Measurements from ENCODE around the gene MCM8. TPM values are rescaled to one million over a fixed set of nuclear protein-coding genes. Genes with fewer than 3 reads are reported as not detected.

Gene MCM8
- polyA plus RNA-seq, 3 donors, result 0.07 to 0.51 (median 0.18) TPM

GRCh38 chr20:5979801-5980200 is 29.3 kb downstream of the MCM8 start:
- Histone ChIP-seq H3K36me3 (replicated peaks in 1 of 2; ENCODE audit: control insufficient read depth in 1 of 2, insufficient read depth in 2 of 2, low read length in 2 of 2) (peaks cover 28 to 83% of the 10 kb centered on the region in 2 donors), H3K79me2 (ENCODE audit: insufficient read depth, low read length) (no peaks in the 10 kb centered on the region), H2AFZ (ENCODE audit: insufficient read depth, low read depth, low read length, poor library complexity, severe bottlenecking) (no peak overlapping the region), H4K20me1 (ENCODE audit: insufficient read depth, low read length) (no peaks in the 10 kb centered on the region), H3K27ac (ENCODE audit: low read depth in 1 of 2, low read length in 2 of 2) (no peak overlapping the region), H3K9me3 (replicated peaks in 1 of 2; ENCODE audit: control insufficient read depth in 1 of 2, insufficient read depth in 1 of 2, low read length in 2 of 2) (no peaks in the 10 kb centered on the region), H3K4me2 (replicated peaks; ENCODE audit: extremely low read depth, low read length, poor library complexity, severe bottlenecking) (no peak overlapping the region), H3K27me3 (ENCODE audit: control insufficient read depth in 2 of 2, insufficient read depth in 2 of 2, low read length in 2 of 2) (no peaks in the 10 kb centered on the region), H3K9ac (ENCODE audit: insufficient read depth, low read length, poor library complexity, severe bottlenecking) (no peak overlapping the region), H3K4me1 (ENCODE audit: control insufficient read depth in 1 of 2, insufficient read depth in 2 of 2, low read length in 2 of 2) (no peaks in the 10 kb centered on the region), H3K4me3 (replicated peaks in 1 of 3; ENCODE audit: low read depth in 2 of 3, low read length in 3 of 3) (no peak overlapping the region)
- Mint-ChIP-seq H3K27me3 (ENCODE audit: low read depth in 3 of 3) (no peaks in the 10 kb centered on the region), H3K4me3 (no peak overlapping the region), H3K4me1 (no peaks in the 10 kb centered on the region), H3K36me3 (peaks cover 49 to 70% of the 10 kb centered on the region in 2 donors), H3K9me3 (no peaks in the 10 kb centered on the region), H3K27ac (peak overlapping the region in 1 of 7 donors; percentile 73)
- 90% methylated on average over 4 of the region's 4 CpGs for WGBS (ENCODE audit: insufficient coverage)
- intact Hi-C loops (cut with micrococcal nuclease), result no loop called here
- TF ChIP-seq, protein P1, sequence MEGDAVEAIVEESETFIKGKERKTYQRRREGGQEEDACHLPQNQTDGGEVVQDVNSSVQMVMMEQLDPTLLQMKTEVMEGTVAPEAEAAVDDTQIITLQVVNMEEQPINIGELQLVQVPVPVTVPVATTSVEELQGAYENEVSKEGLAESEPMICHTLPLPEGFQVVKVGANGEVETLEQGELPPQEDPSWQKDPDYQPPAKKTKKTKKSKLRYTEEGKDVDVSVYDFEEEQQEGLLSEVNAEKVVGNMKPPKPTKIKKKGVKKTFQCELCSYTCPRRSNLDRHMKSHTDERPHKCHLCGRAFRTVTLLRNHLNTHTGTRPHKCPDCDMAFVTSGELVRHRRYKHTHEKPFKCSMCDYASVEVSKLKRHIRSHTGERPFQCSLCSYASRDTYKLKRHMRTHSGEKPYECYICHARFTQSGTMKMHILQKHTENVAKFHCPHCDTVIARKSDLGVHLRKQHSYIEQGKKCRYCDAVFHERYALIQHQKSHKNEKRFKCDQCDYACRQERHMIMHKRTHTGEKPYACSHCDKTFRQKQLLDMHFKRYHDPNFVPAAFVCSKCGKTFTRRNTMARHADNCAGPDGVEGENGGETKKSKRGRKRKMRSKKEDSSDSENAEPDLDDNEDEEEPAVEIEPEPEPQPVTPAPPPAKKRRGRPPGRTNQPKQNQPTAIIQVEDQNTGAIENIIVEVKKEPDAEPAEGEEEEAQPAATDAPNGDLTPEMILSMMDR (IDR thresholded peaks at IDR 0.05), result no peak
- no peak for DNase-seq

DNA sequence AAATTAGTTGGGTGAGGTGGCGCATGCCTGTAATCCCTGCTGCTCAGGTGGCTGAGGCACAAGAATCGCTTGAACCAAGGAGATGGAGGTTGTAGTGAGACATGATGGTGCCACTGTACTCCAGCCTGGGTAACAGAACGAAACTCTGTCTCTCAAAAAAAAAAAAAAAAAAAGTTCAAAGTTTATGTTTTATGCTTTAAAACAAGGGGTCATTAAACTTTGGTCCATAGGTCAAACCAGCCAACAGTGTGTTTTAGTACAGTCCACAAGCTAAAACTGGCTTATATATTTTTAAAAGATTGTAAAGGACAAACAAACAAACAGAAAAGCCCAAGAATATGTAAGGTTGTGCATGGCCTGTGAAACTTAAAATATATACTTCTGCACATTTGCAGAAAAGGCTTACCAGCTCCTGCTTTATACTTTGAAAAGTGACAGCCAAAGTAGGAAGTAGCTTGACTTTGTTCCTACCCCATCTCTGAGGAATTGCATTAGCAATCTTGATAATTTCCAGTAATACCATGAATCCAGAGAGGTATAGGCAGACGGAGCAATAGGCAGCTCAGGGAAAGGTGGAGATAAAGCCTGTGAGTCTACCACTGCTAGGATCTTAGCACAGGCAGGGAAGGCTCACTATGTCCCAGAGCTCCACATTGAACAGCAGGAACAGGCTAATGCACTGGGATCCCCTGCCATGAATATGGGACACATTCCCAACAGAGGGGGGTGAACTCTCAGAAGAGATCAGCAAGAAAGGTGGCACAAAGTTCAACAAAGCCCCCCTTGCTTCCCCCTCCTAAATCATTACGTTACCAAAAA is 30.5 kb downstream of the MCM8 start:
- Histone ChIP-seq H2AFZ (ENCODE audit: insufficient read depth, low read depth, low read length, poor library complexity, severe bottlenecking) (no peak overlapping the region), H3K9ac (ENCODE audit: insufficient read depth, low read length, poor library complexity, severe bottlenecking) (no peak overlapping the region), H4K20me1 (ENCODE audit: insufficient read depth, low read length) (no peaks in the 10 kb centered on the region), H3K4me2 (replicated peaks; ENCODE audit: extremely low read depth, low read length, poor library complexity, severe bottlenecking) (no peak overlapping the region), H3K4me1 (ENCODE audit: control insufficient read depth in 1 of 2, insufficient read depth in 2 of 2, low read length in 2 of 2) (no peaks in the 10 kb centered on the region), H3K27me3 (ENCODE audit: control insufficient read depth in 2 of 2, insufficient read depth in 2 of 2, low read length in 2 of 2) (no peaks in the 10 kb centered on the region), H3K9me3 (replicated peaks in 1 of 2; ENCODE audit: control insufficient read depth in 1 of 2, insufficient read depth in 1 of 2, low read length in 2 of 2) (no peaks in the 10 kb centered on the region), H3K27ac (ENCODE audit: low read depth in 1 of 2, low read length in 2 of 2) (no peak overlapping the region), H3K4me3 (replicated peaks in 1 of 3; ENCODE audit: low read depth in 2 of 3, low read length in 3 of 3) (no peak overlapping the region), H3K79me2 (ENCODE audit: insufficient read depth, low read length) (no peaks in the 10 kb centered on the region), H3K36me3 (replicated peaks in 1 of 2; ENCODE audit: control insufficient read depth in 1 of 2, insufficient read depth in 2 of 2, low read length in 2 of 2) (peaks cover 32 to 88% of the 10 kb centered on the region in 2 donors)
- DNase-seq, result no peak
- intact Hi-C loops (cut with micrococcal nuclease), result no loop called here
- no peaks in the 10 kb centered on the region for H3K4me1 Mint-ChIP-seq
- H3K4me3 Mint-ChIP-seq, result no peak overlapping the region
- H3K9me3 Mint-ChIP-seq, result no peaks in the 10 kb centered on the region
- H3K27ac Mint-ChIP-seq, result no peak overlapping the region
- peaks cover 54 to 67% of the 10 kb centered on the region in 2 donors for H3K36me3 Mint-ChIP-seq
- H3K27me3 Mint-ChIP-seq (ENCODE audit: low read depth in 3 of 3), result no peaks in the 10 kb centered on the region
- WGBS (ENCODE audit: insufficient coverage), result no CpG with 5 or more reads among the region's 5 CpGs
- TF ChIP-seq, protein P1 (IDR thresholded peaks at IDR 0.05), result no peak
